Activated naive CD4-positive, alpha-beta T cell treated with Interleukin-2 at 50 U/mL for 16 hours (primary cell): ENCODE results near the gene COA7.
"Not testable (repeated sequence)": the region's sequence is repeated elsewhere in the genome, so short reads cannot be mapped to it uniquely, and the experiment has no call there.

ENCODE experiments used
- DNase-seq: peaks from one replicate; pipeline ENCODE4 v3.0.0-alpha.2; 2020

COA7 gene

DNA sequence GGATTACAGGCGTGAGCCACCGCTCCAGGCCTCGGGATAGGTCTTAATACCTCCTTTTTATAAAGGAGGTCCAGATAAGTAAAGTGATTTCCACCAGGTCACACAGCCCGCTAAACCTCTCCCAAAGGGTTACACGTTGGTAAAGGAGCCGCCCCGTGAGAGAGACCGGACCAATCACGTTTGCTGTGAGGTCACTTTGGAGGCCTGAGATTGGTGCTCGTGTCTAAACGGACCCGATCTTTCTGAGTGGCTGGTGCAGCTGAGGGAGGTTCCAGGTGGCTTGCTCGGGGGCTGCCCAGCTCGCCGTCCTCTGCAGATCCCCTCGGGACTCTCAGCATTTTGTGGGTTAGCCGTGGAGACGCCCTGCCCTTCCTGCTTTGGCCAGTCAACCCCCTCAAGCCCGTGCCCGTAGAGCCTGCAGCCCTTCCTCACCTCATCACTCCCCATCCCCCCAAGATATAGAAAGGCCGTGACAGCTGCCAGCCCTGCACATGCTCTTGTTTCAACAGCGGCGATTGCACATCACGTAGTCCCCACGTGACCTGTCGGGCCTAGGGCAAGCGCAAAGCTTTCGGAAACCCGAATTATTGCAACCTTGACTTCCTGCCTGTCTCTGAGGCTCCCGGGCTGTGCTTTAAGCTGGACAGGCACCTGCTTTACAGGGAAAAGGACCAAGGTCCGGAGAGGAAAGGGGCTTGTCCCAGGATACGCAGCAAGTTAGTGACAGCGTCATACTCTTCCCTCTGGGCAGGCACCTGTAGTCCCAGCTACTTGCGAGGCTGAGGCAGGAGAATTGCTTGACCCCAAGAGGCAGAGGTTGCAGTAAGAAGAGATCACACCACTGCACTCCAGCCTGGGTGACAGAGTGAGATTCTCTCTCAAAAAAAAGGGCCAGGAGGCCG is 5.0 kb upstream of the COA7 start:
- peak; percentile 86 for DNase-seq

DNA sequence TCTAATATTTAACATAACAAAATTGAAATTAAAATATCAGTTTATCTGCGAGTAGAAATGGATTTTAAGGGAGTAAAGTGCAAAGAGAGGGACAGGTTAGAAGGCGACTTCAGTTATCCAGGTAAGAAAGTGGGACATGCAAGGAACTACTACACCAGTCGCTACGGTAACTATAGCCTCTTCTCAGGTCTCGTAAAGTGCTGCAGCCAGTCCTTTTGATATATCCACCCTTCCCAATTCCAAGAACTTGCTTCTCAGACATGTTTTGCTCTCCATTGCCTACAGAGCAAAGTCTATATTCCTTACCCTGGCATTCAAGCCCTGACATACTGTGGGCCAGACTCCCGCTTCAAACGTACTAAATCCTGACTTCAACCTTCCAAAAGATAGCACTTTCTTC is 2.5 kb downstream of the COA7 start:
- no peak for DNase-seq

GRCh38 chr1:52693843-52694242 is 4.3 kb downstream of the COA7 start:
- no peak for DNase-seq

DNA sequence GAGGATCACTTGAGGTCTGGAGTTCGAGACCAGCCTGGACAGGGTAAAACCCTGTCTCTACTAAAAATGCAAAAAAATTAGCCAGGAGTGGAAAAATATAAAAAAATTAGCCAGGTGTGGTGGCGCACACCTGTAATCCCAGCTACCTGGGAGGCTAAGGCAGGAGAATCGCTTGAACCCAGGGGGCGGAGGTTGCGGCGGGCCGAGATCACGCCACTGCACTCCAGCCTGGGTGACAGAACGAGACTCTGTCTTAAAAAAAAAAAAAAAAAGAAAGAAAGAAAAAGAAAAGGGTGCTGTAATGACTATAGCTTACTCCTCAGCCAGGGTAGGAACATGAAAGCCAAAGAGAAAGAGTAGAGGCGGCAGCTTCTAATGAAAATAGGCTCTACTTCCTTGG is 4.8 kb downstream of the COA7 start:
- DNase-seq, result not testable (repeated sequence)

DNA sequence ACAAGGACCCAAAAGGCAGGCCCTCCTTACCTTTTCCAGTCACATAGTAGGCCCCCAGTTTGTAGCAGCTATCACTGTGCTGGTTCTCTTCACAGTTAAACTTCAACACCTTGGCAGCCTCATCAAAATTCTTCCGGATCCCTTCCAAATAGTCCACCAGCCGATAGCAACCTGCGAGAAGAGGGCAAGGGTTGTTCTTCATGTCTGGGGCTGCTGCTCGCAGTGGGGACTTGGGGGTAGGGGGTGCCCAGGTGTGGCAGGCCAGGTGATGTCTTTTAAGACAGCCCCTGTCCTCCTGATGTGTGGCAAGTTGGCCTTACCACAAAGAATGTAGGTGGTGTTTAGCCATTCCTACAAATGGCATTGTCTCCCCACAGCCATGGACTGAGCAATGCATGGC is 5.5 kb downstream of the COA7 start:
- DNase-seq, result no peak

DNA sequence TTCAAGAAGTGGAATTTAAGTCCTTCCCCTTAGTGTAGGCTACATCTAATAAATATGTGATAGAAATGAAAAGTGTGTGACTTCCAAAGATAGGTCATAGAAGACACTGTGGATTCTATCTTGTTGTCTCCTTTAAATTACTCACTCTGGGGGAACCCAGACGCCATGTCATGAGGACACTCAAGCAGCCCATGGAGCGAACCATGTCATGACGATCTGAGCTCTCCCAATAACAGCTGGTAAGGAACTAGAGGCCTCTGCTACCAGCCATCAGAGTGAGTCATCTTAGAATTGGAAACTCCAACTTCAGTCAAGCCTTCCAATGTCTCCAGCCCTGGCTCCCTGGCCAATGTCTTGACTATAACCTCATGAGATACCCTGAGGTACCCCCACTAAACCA is 6.3 kb downstream of the COA7 start:
- no peak for DNase-seq

DNA sequence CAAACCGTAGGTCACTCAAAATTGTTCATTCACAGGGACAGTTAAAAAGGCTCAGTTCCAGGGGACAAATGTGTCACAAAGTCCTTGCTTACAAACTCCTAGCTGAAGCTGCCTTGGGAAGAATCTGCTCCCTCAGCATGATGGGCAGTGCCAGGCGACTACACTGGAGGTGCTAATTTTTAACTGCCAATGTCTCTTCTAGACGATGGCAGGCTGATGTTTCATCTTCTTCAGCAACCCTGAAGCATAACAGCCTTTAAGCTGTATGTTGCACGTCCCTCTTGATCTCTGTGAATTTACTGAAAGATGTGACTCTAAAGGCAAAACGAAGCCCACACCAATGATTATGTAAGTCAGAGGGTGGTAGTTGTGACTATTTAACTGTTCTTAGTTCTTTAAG is 11.3 kb downstream of the COA7 start:
- no peak for DNase-seq

GRCh38 chr1:52686261-52686751 is 11.8 kb downstream of the COA7 start:
- DNase-seq, result peak; percentile 74

DNA sequence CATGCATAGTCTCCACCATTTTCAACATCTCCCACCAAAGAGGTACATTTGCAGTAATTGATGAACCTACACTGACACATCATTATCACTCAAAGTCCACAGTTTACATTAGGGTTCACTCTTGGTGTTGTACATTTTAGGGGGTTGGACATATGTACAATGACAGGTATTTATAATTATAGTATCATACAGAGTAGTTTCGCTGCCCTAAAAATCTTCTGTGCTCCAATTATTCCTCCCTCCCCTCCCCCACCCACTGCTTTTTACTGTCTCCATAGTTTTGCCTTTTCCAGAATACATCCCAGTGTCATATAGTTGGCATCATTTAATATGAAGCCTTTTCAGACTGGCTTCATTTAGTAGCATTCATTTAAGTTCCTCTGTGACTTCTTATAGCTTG is 13.6 kb downstream of the COA7 start:
- DNase-seq, result no peak

DNA sequence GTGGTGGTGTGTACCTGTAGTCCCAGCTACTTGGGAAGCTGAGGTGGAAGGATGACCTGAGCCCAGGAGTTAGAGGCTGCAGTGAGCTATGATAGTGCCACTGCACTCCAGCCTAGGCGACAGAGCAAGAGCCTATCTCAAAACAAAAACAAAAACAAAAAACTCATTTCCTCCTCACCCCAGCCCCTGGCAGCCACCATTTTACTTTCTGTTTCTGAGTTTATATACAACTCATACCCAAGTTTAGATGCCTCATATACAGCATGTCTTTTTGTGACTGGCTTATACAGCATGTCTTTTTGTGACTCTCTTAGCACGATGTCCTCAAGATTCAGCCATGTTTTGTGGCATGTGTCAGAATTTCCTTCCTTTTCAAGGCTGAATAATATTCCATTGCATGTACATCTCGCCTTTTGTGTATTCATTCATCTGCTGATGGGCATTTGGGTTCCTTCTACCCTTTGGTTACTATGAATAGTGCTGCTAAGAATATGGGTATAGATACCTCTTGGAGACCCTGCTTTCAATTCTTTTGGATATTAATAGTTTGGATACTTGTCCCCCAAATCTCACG is 14.7 kb downstream of the COA7 start:
- no peak for DNase-seq

DNA sequence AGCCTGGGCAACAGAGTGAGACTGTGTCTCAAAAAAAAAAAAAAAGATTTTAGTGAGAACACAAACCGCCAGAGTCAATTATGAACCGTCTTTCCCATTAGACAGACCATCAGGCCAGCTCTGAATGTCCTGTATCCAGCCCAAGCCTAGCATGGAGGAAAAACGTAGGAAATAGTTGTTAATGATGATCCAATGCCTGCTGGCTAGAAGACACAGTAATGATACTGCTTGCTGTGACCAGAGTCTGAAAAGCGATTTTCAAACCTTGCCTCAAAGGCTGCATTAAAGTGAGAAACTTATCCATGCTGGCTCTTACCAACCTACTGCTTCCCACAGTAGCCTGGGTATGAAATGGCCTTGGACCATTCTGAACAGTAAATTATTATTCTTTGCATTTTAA is 17.0 kb downstream of the COA7 start:
- no peak for DNase-seq

- DNase-seq, result no peak
These were observed 17.8 kb downstream of the COA7 start for GRCh38 chr1:52680353-52680752.

GRCh38 chr1:52679498-52679897 is 18.6 kb downstream of the COA7 start:
- DNase-seq, result no peak

GRCh38 chr1:52679048-52679447 is 19.1 kb downstream of the COA7 start:
- DNase-seq, result no peak

DNA sequence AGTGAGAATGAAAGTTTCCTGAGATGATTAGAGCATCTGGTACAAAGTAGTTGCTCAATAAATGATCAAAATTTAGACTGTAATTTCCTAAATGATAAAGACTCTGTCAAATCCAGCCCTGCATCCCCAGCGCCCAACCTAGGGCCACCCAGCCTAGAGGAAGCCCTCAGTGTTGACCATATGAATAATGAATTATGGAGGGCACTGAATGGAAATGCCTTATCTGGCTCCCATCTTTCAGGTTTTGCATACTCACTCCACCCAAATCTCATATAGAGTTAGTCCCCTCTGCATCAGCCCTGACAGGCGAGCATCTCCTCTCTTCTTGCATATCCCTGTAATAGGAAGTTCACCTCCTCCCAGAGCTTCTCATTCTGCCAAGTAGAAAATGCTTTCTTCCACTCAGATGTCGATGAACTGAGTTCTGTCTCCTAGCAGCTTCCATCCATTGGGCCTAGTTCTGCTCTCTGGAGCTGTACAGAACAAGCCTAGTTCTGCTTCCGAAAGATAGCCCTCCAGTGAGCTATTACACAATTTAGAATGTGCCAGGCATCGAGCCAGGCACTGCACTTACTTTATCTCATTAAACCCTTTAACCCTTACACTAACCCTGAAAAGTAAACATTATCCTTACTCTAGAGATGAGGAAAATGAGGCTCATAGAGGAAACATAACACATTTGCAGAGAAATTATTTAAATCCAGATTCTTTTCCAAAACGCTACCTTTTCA is 20.9 kb downstream of the COA7 start:
- no peak for DNase-seq

- no peak for DNase-seq
These were observed 21.8 kb downstream of the COA7 start for GRCh38 chr1:52676249-52676903.

DNA sequence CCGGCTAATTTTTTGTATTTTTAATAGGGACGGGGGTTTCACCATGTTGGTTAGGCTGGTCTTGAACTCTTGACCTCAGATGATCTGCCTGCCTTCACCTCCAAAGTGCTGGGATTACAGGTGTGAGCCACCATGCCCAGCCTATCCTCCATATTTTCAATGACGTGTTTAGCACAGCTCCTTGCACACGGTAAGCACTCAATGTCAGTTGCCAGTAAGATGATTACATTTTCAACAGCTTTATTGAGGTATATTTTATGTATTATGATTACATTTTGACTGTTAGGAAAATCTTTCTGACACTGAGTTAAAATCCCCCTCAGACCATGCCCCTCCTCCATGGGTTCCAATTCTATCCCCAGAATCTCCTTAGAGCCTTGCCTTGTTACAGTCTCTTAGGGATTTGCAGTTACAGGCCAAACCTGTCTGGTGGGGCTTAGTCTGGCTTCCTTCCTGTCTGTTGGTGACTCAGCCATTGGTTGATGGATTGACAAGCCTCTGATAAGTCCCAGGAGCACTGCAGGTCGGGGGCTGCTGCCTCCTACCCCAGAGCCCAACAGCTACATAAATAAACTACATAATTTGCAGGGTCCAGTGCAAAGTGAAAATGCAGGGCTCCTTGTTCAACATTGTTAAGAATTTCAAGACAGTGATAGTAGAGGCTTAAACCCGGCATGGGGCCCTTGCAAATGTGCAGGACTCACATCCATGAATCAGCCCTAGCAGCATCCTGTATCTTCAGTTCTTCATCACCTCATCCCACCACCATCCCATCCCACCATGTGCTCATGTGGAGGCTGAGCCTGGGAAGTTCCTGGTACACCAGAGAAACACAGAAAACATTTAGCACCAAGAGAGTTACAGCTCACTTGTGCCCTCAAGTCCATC is 23.4 kb downstream of the COA7 start:
- no peak for DNase-seq

DNA sequence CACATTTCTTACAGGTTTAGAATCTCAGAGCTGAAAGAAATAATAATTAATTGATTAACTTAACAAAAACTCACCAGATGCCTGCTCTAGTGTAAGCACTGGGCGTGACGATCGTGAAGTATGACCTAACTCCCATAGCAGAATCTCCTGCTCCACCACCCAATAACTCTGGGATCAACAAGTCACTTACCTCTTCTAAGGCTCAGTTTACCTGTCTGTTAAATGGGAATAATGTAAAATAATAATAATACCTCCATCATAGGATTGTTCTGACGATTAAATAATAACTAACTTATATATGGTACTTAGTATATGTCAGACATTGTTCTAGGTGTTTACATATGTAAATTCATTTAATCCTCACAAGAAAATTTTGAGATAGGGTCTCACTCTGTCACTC is 24.6 kb downstream of the COA7 start:
- DNase-seq, result no peak

- DNase-seq, result no peak
These were observed 25.2 kb downstream of the COA7 start for GRCh38 chr1:52672946-52673345.

- DNase-seq, result no peak
These were observed 27.5 kb downstream of the COA7 start for GRCh38 chr1:52670604-52671003.

DNA sequence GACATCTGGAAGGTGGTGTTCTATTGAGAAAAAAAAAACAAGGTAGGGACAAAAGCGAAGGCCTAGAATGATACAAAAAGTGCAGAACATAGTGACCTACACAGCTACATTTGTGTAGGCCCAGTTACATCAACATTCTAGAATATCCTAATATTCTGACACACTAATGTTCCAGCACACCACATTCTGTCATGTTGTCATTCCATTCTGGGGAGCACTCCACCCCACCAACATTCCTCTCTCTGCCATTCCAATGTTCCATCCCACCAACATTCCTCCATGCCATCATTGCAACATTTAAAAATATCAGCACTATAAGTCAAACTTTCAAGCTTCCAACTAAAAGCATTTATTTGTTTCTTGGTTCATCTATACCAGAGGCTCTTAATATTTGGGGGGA is 28.5 kb downstream of the COA7 start:
- DNase-seq, result no peak

- DNase-seq, result no peak
These were observed 29.4 kb downstream of the COA7 start for GRCh38 chr1:52668711-52669110.
